ENCODE data around the gene FARP1.

The FARP1 gene

GRCh38 chr13:98348466-98349200 is 205.7 kb downstream of the FARP1 start:
- no peaks in the 10 kb centered on the region for H3K36me3 ChIP-seq (ENCODE audit: low read length)
- no peaks in the 10 kb centered on the region for H3K9me3 ChIP-seq (ENCODE audit: insufficient read depth, low read length)
- no peaks in the 10 kb centered on the region for H3K79me2 ChIP-seq (ENCODE audit: insufficient read depth, low read length)
- no peak overlapping the region for H2AFZ ChIP-seq (ENCODE audit: low read depth, low read length, severe bottlenecking)
- H3K4me2 ChIP-seq (ENCODE audit: low read depth, low read length, poor library complexity, severe bottlenecking), result no peak overlapping the region
- H4K20me1 ChIP-seq (ENCODE audit: low read depth, low read length), result no peaks in the 10 kb centered on the region
- H3K27me3 ChIP-seq (ENCODE audit: low read length), result no peaks in the 10 kb centered on the region
- H3F3A ChIP-seq (ENCODE audit: insufficient read depth), result no peaks in the 10 kb centered on the region
- TF ChIP-seq EZH2phosphoT487 (conservative IDR thresholded peaks at IDR 0.05; ENCODE audit: low read length), result no peak
- no peak overlapping the region for H3K27ac ChIP-seq (ENCODE audit: low read depth, low read length)
- no peak overlapping the region for H3K9ac ChIP-seq (ENCODE audit: low read length)
- no peak overlapping the region for H3K4me3 ChIP-seq (ENCODE audit: insufficient read depth, low read length, poor library complexity, severe bottlenecking)
- H3K9me2 ChIP-seq (replicated peaks; ENCODE audit: insufficient read depth, low read length), result no peaks in the 10 kb centered on the region

GRCh38 chr13:98349731-98350305 is 206.9 kb downstream of the FARP1 start:
- no peak overlapping the region for H3K4me3 ChIP-seq (ENCODE audit: insufficient read depth, low read length, poor library complexity, severe bottlenecking)
- H4K20me1 ChIP-seq (ENCODE audit: low read depth, low read length), result no peaks in the 10 kb centered on the region
- no peaks in the 10 kb centered on the region for H3K9me3 ChIP-seq (ENCODE audit: insufficient read depth, low read length)
- no peak overlapping the region for H3K27ac ChIP-seq (ENCODE audit: low read depth, low read length)
- no peaks in the 10 kb centered on the region for H3K36me3 ChIP-seq (ENCODE audit: low read length)
- H3K9me2 ChIP-seq (replicated peaks; ENCODE audit: insufficient read depth, low read length), result no peaks in the 10 kb centered on the region
- no peaks in the 10 kb centered on the region for H3K79me2 ChIP-seq (ENCODE audit: insufficient read depth, low read length)
- H3K9ac ChIP-seq (ENCODE audit: low read length), result no peak overlapping the region
- no peak overlapping the region for H2AFZ ChIP-seq (ENCODE audit: low read depth, low read length, severe bottlenecking)
- TF ChIP-seq EZH2phosphoT487 (conservative IDR thresholded peaks at IDR 0.05; ENCODE audit: low read length) (no peak), CTCF (IDR thresholded peaks at IDR 0.05; ENCODE audit: insufficient read depth, low read length, poor library complexity, severe bottlenecking) (no peak)
- H3K27me3 ChIP-seq (ENCODE audit: low read length), result no peaks in the 10 kb centered on the region
- no peaks in the 10 kb centered on the region for H3F3A ChIP-seq (ENCODE audit: insufficient read depth)
- no peak overlapping the region for H3K4me2 ChIP-seq (ENCODE audit: low read depth, low read length, poor library complexity, severe bottlenecking)

GRCh38 chr13:98350746-98351330 is 207.9 kb downstream of the FARP1 start:
- TF ChIP-seq CTCF (IDR thresholded peaks at IDR 0.05; ENCODE audit: insufficient read depth, low read length, poor library complexity, severe bottlenecking) (no peak), EZH2phosphoT487 (conservative IDR thresholded peaks at IDR 0.05; ENCODE audit: low read length) (no peak)
- Histone ChIP-seq H3K4me3 (ENCODE audit: insufficient read depth, low read length, poor library complexity, severe bottlenecking) (no peak overlapping the region), H2AFZ (ENCODE audit: low read depth, low read length, severe bottlenecking) (no peak overlapping the region), H3K27me3 (ENCODE audit: low read length) (no peaks in the 10 kb centered on the region), H3K36me3 (ENCODE audit: low read length) (no peaks in the 10 kb centered on the region), H3K27ac (ENCODE audit: low read depth, low read length) (no peak overlapping the region), H3K9me2 (replicated peaks; ENCODE audit: insufficient read depth, low read length) (no peaks in the 10 kb centered on the region), H4K20me1 (ENCODE audit: low read depth, low read length) (no peaks in the 10 kb centered on the region), H3K4me2 (ENCODE audit: low read depth, low read length, poor library complexity, severe bottlenecking) (no peak overlapping the region), H3K9me3 (ENCODE audit: insufficient read depth, low read length) (no peaks in the 10 kb centered on the region), H3K9ac (ENCODE audit: low read length) (no peak overlapping the region), H3K79me2 (ENCODE audit: insufficient read depth, low read length) (no peaks in the 10 kb centered on the region), H3F3A (ENCODE audit: insufficient read depth) (no peaks in the 10 kb centered on the region)

GRCh38 chr13:98351636-98352035 is 208.7 kb downstream of the FARP1 start:
- Histone ChIP-seq H3K27me3 (ENCODE audit: low read length) (no peaks in the 10 kb centered on the region), H3K9ac (ENCODE audit: low read length) (no peak overlapping the region), H4K20me1 (ENCODE audit: low read depth, low read length) (no peaks in the 10 kb centered on the region), H3F3A (ENCODE audit: insufficient read depth) (no peaks in the 10 kb centered on the region), H3K9me3 (ENCODE audit: insufficient read depth, low read length) (no peaks in the 10 kb centered on the region), H3K36me3 (ENCODE audit: low read length) (no peaks in the 10 kb centered on the region), H2AFZ (ENCODE audit: low read depth, low read length, severe bottlenecking) (no peak overlapping the region), H3K9me2 (replicated peaks; ENCODE audit: insufficient read depth, low read length) (no peaks in the 10 kb centered on the region), H3K27ac (ENCODE audit: low read depth, low read length) (no peak overlapping the region), H3K4me2 (ENCODE audit: low read depth, low read length, poor library complexity, severe bottlenecking) (no peak overlapping the region), H3K79me2 (ENCODE audit: insufficient read depth, low read length) (no peaks in the 10 kb centered on the region), H3K4me3 (ENCODE audit: insufficient read depth, low read length, poor library complexity, severe bottlenecking) (no peak overlapping the region)
- TF ChIP-seq EZH2phosphoT487 (conservative IDR thresholded peaks at IDR 0.05; ENCODE audit: low read length) (no peak), CTCF (IDR thresholded peaks at IDR 0.05; ENCODE audit: insufficient read depth, low read length, poor library complexity, severe bottlenecking) (no peak)

All from SU-DHL-6 (cell line).